AG04450 (cell line): ENCODE data around the gene L3MBTL4. TPM values are rescaled to one million over a fixed set of nuclear protein-coding genes. Genes with fewer than 3 reads are reported as not detected.

ENCODE experiments used
- CTCF ChIA-PET: fragments of 300-600, 350-600 bp; formaldehyde crosslinking; extraction: SDS; loops from one replicate; lab custom pipeline; 2022; ENCODE audit warnings: antibody characterized with exemption, inconsistent platforms; lab: Charles Lee
- POLR2A ChIA-PET: fragments of 350-600 bp; formaldehyde crosslinking; extraction: SDS; loops from one replicate; lab custom pipeline; 2021; ENCODE audit warnings: antibody characterized with exemption, inconsistent platforms; lab: Yijun Ruan, JAX
- DNase-seq: peaks from one replicate; pipeline ENCODE4 v3.0.0-alpha.2; 2011; ENCODE audit warnings: low read depth, low spot score
- H3K27ac ChIP-seq: one replicate; pipeline ENCODE4 v1.5.1; 2012; ENCODE audit warnings: low read depth, low read length, control low read depth
- H3K27me3 ChIP-seq: one replicate; pipeline ENCODE4 v1.6.0; 2012; ENCODE audit warnings: low read length; ENCODE audit not compliant: control insufficient read depth, insufficient read depth
- H3K4me3 ChIP-seq: 2 replicates; pipeline ENCODE4 v1.5.1; 2011; ENCODE audit warnings: mild to moderate bottlenecking, low read depth, low read length, control low read depth
- H3K9me3 ChIP-seq: 2 replicates; pipeline ENCODE4 v1.5.1; 2012; ENCODE audit warnings: low read length; ENCODE audit not compliant: control insufficient read depth, insufficient read depth
- polyA plus RNA-seq: library from polyadenylated mRNA; depleted of rRNA; stranded (reverse); fragments of >200 nt; gene quantifications from 2 replicates; pipeline ENCODE4 v1.2.3, GENCODE V29; 2011
- TF ChIP-seq, protein P1 (sequence below): IDR thresholded peaks from 2 replicates; pipeline ENCODE4 v1.5.1; 2011; ENCODE audit warnings: low read depth, low read length, control low read depth, inconsistent platforms

L3MBTL4 gene
- polyA plus RNA-seq, 1 experiment: 0.05 TPM

GRCh38 chr18:6437937-6438818 lies 23.5 kb upstream of the L3MBTL4 start:
- POLR2A ChIA-PET: no interaction called here
- H3K27me3 ChIP-seq: no peaks in the 10 kb centered on the region
- CTCF ChIA-PET: no interaction called here
- no peaks in the 10 kb centered on the region for H3K9me3 ChIP-seq
- H3K27ac ChIP-seq: no peak overlapping the region
- no peak for DNase-seq
- H3K4me3 ChIP-seq: no peak overlapping the region
- TF ChIP-seq, protein P1, sequence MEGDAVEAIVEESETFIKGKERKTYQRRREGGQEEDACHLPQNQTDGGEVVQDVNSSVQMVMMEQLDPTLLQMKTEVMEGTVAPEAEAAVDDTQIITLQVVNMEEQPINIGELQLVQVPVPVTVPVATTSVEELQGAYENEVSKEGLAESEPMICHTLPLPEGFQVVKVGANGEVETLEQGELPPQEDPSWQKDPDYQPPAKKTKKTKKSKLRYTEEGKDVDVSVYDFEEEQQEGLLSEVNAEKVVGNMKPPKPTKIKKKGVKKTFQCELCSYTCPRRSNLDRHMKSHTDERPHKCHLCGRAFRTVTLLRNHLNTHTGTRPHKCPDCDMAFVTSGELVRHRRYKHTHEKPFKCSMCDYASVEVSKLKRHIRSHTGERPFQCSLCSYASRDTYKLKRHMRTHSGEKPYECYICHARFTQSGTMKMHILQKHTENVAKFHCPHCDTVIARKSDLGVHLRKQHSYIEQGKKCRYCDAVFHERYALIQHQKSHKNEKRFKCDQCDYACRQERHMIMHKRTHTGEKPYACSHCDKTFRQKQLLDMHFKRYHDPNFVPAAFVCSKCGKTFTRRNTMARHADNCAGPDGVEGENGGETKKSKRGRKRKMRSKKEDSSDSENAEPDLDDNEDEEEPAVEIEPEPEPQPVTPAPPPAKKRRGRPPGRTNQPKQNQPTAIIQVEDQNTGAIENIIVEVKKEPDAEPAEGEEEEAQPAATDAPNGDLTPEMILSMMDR: no peak

- Histone ChIP-seq H3K27me3 (no peaks in the 10 kb centered on the region), H3K27ac (no peak overlapping the region), H3K4me3 (no peak overlapping the region), H3K9me3 (no peaks in the 10 kb centered on the region)
- TF ChIP-seq, protein P1: no peak
- no peak for DNase-seq
- POLR2A ChIA-PET: no interaction called here
- CTCF ChIA-PET: no interaction called here
Observed at GRCh38 chr18:6435731-6436130, 21.0 kb upstream of the L3MBTL4 start.

GRCh38 chr18:6434987-6435709 lies 20.4 kb upstream of the L3MBTL4 start:
- no peak for DNase-seq
- TF ChIP-seq, protein P1: no peak
- CTCF ChIA-PET: no interaction called here
- Histone ChIP-seq H3K9me3 (no peaks in the 10 kb centered on the region), H3K27ac (no peak overlapping the region), H3K27me3 (no peaks in the 10 kb centered on the region), H3K4me3 (no peak overlapping the region)
- POLR2A ChIA-PET: no interaction called here

DNA sequence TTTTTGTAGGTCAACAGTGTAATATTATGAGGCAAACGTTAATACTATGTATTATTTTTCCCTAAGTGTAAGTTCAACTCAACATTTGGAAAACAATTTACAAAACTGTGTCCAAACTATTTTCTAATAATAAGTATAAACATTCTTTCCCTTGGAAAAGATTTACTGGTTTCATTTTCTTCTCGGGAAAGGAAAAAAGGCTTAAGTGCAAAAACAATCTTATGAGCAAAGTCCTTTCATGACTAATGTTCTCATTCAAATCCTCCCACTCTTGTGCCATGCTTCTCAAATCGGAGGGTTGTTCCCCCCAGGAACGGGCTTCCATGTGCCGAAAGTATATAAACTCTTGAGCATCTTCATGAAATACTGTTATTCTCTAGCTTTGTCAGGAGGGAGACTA lies 19.8 kb upstream of the L3MBTL4 start:
- Histone ChIP-seq H3K27ac (no peak overlapping the region), H3K27me3 (no peaks in the 10 kb centered on the region), H3K9me3 (no peaks in the 10 kb centered on the region), H3K4me3 (no peak overlapping the region)
- DNase-seq: no peak
- POLR2A ChIA-PET: no interaction called here
- CTCF ChIA-PET: no interaction called here
- TF ChIP-seq, protein P1: no peak
